HG02970 (cell line): ENCODE results near the gene ABTB2.
"Not testable (repeated sequence)": the region's sequence is repeated elsewhere in the genome, so short reads cannot be mapped to it uniquely, and the experiment has no call there.

Experiments
- ATAC-seq: cut with Tn5 transposase; IDR thresholded peaks from one replicate; pipeline ENCODE4 v1.9.1; 2021; ENCODE audit warnings: mild to moderate bottlenecking, moderate library complexity, moderate number of reproducible peaks; ENCODE audit not compliant: unreplicated experiment, low FRiP score

ABTB2 gene

GRCh38 chr11:34199525-34199924 is 158.3 kb downstream of the ABTB2 start:
- ATAC-seq: no peak

- ATAC-seq: no peak
Measured at GRCh38 chr11:34198523-34198922, 159.3 kb downstream of the ABTB2 start.

- no peak for ATAC-seq
Measured at GRCh38 chr11:34197256-34197655, 160.6 kb downstream of the ABTB2 start.

DNA sequence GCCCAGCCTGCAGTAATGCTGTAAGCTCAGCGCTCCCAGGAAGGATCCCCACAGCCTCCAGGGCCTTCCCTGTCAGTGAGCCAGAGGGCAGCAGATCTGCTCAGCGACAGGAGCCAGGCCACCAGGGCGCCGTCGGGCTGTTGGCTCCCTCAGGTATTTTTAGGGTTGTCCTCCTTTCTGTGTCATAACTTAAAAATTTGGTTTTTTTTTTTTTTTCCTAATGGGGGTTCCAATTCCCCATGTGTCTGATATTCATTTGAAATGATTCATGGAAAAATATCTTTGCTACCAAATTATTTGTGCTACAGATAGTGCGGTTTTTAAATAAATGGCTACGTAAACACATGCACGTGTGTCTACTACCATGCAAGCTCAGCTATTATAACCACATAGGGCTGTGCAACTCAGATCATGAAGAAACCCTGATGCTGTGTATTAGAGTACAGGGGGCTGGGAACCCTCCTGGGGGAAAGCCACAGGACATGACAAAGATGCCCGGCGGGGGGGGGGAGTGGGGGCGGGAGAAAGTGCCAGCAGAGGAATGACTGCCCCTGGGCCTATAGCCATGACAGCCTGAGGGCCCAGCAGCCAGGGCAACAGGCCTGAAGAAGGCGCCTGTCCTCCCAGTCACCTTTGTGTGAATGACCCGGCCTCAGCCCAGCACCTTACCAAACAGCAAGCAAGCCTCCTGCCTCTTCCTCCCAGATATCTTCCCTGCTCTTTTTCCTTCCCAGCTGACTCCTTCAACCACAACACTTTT is 163.1 kb downstream of the ABTB2 start:
- ATAC-seq: no peak

GRCh38 chr11:34192481-34193401 is 165.1 kb downstream of the ABTB2 start:
- no peak for ATAC-seq

DNA sequence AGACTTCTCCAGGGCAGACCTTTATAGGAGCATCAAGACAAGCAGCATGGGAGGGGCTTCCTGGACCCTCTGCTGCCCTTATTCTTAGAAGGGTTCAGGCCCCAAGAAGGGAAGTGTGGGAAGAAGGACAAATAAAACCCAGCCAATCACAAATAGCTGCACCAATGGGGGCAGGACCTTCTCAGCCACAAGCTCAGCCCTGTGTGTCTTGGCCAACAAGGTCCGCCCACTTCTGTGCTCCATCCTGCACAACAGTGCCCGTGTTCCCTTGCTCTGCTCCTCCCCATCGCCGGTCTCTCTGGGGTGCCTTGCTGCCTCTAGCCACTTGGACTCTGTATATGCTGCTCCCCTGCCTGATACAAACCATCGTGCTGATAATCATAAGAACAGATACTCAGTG is 166.2 kb downstream of the ABTB2 start:
- no peak for ATAC-seq

GRCh38 chr11:34190192-34191139 is 167.3 kb downstream of the ABTB2 start:
- ATAC-seq: no peak

GRCh38 chr11:34189191-34189590 is 168.6 kb downstream of the ABTB2 start:
- no peak for ATAC-seq

GRCh38 chr11:34188181-34188580 is 169.6 kb downstream of the ABTB2 start:
- no peak for ATAC-seq

GRCh38 chr11:34185926-34186841 is 171.6 kb downstream of the ABTB2 start:
- no peak for ATAC-seq

DNA sequence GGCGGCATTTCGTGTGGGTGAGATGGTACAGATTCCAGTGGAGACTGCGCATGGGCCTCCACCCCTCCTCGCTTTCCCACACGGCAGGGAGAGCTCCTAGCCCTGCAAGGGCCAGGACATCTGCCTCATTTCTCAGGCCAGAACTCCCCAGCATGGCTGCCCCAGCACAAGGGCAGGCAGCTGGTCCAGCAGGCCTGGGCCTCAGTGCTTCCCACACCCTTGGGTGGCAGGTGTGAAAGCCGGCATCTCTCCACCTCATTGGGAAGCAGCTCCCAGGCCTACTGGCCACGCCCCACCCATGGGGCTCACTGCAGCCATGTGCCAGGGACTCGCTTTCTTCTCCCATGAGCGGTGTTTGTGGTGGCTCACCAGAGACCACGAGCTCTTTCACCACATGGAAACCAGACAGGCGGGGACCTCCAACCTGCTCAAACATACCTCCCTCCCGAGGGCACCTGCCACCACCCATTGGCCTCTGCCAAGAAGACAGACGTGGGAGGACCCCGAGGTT is 173.2 kb downstream of the ABTB2 start:
- ATAC-seq: no peak

DNA sequence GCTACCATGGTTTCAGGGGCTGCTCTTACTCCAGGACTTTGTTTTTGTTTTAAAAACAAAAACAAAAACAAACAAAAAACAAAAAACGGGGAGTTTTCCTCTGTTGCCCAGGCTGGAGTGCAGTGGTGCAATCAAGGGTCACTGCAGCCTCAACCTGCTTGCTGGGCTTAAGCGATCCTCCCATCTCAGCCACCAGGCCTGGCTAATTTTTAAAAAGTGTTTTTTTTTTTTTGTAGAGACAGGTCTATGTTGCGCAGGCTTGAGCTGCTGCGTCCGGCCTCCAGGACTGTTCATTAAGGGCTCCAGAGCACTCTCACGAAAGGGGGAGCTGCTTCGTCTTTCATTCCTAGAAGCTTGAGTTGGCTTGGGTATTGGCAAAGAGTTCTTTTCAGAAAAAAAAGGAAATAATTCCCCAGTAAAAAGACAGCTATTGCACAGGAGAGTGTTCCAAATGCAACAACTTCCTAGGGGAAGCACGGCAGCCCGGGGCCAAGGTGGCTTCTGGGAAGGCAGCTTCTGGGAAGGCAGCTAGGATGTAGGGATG is 173.9 kb downstream of the ABTB2 start:
- no peak for ATAC-seq

GRCh38 chr11:34182921-34183685 is 174.7 kb downstream of the ABTB2 start:
- no peak for ATAC-seq

DNA sequence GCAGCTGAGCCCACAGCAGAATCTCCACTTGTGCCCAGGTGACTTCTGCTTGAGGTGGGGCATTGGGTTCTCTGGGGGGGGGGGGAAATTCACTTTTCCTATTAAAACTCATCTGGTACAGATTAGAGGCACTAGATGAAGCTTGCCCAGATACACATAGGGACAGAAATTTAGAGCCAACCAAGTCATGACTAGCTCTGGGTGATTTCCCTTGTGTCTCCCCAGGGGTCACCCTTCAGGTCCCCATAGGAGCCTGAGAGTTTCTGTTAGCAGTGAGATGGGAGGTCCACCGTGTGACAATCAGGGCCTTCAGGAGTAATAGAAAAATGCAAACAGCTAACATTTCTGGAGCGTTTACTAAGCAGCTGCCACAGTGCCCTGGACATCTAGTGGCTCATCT is 175.4 kb downstream of the ABTB2 start:
- no peak for ATAC-seq

- ATAC-seq: no peak
Measured at GRCh38 chr11:34181856-34182405, 175.9 kb downstream of the ABTB2 start.

DNA sequence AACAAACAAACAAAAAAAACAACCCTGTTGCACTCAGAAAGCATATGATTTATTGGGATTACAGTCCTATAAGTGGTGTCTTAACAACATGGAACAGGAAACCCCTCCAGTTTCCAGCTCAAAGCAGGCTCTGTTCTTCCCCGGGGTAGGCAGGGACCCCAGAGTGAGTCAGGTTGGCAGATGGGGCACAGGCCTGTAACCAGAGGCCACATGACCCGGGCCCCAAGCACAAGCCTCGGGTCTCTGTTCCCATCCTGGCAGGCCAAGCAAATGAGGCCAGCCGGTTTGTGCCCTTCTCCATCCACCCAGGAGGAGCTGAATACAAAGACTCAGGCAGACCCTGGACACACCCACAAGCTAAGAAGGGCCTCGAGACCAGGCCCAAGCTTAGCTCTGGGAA is 176.6 kb downstream of the ABTB2 start:
- ATAC-seq: no peak

GRCh38 chr11:34180814-34181165 is 177.0 kb downstream of the ABTB2 start:
- not testable (repeated sequence) for ATAC-seq
